Measurements from ENCODE around the gene ZCRB1.

DNA sequence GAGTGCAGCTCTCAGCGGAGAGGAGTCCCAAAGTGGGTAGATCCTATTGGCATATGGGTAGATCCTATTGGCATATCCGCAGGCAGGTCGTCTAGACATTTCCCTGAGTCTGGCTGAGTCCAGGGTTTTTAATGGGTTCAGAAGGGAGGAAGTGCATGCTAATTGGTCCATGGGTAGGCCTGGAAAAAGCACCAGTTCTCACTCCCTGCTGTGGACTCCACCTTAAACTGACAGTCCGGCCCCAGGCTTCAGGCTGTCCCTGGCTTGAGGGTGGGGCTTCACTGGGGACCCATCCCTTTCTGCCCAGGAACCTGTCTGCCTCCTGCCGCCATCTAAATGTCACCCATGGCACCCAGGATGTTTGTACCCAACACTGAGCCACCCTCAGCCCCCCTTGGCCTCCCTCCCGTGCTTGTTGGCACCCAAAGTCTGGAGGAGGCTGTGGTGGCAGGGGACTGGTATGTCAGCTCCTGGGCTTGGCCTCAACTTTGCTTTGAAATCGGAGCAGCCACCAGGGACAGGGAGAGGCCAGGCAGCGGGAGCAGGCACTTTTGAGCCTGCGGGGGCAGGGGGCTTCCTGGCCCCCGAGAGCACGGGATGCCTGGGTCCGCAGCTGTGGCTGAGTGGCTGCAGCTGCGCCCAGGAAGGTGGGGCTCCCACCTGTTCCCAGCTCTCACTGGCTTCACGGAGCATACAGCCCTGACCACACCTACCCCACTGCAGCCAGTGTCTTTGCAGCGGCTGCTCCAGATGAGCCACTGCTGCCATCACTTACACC is 58.3 kb downstream of the ZCRB1 start:
- TF ChIP-seq BACH2 (CRISPR knock-in tag; IDR thresholded peaks at IDR 0.05; ENCODE audit: borderline replicate concordance) = no peak
- no peak for TF ChIP-seq ZNF565 (CRISPR knock-in tag; conservative IDR thresholded peaks at IDR 0.05; ENCODE audit: low read depth)
- no peak for TF ChIP-seq ZFP30 (CRISPR knock-in tag; IDR thresholded peaks at IDR 0.05)
- no peak for TF ChIP-seq PPARA (CRISPR knock-in tag; IDR thresholded peaks at IDR 0.05; ENCODE audit: borderline replicate concordance)
- no peak for TF ChIP-seq ZNF8 (CRISPR knock-in tag; IDR thresholded peaks at IDR 0.05)
- TF ChIP-seq PATZ1 (CRISPR knock-in tag; IDR thresholded peaks at IDR 0.05; ENCODE audit: borderline replicate concordance) = no peak
- TF ChIP-seq RARB (CRISPR knock-in tag; IDR thresholded peaks at IDR 0.05) = no peak
